ENCODE measurements around the gene AURKA.

AURKA gene

DNA sequence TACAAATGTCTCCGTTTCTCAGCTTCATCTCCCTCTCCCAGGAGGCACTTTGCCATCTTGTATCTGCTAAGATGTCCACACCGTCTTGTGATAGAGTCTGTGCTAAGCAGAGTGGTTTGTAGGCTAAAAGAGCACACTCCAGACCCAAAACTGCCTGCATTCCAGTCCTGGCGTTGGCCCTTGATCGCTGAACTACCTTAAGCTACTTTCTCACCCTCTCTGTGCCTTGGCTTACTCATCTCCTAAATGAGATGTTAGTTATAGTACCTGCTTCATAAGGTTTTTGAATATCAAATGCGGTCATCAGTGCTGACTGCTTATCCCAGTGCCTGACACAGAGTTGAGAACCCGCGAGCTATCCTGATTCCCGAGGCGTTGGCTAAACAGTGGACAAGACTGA, 34.0 kb upstream of the AURKA start:
- H3K9me3 ChIP-seq (ENCODE audit: low read depth, low read length): no peaks in the 10 kb centered on the region
- TF ChIP-seq FOXP2 (optimal IDR thresholded peaks at IDR 0.05; ENCODE audit: control extremely low read depth, extremely low read length, insufficient read depth): no peak
- no peak for TF ChIP-seq POLR2AphosphoS5 (IDR thresholded peaks at IDR 0.05; ENCODE audit: borderline replicate concordance, low read depth, low read length)
- no peak for TF ChIP-seq EZH2 (IDR thresholded peaks at IDR 0.05)
- H3K36me3 ChIP-seq (ENCODE audit: insufficient read depth, low read length): no peaks in the 10 kb centered on the region
- H3K27ac ChIP-seq: no peak overlapping the region
- H3K9ac ChIP-seq (ENCODE audit: insufficient read length): no peak overlapping the region
- no peak for DNase-seq (ENCODE audit: low read depth, low spot score)
- no peak overlapping the region for H3K4me3 ChIP-seq

GRCh38 chr20:56424931-56425330, 32.9 kb upstream of the AURKA start:
- H3K27ac ChIP-seq: no peak overlapping the region

GRCh38 chr20:56423886-56424285, 31.9 kb upstream of the AURKA start:
- TF ChIP-seq FOXP2 (optimal IDR thresholded peaks at IDR 0.05; ENCODE audit: control extremely low read depth, extremely low read length, insufficient read depth) (no peak), EZH2 (IDR thresholded peaks at IDR 0.05) (no peak), POLR2AphosphoS5 (IDR thresholded peaks at IDR 0.05; ENCODE audit: borderline replicate concordance, low read depth, low read length) (no peak)
- Histone ChIP-seq H3K27ac (no peak overlapping the region), H3K9me3 (ENCODE audit: low read depth, low read length) (no peaks in the 10 kb centered on the region), H3K9ac (ENCODE audit: insufficient read length) (no peak overlapping the region), H3K36me3 (ENCODE audit: insufficient read depth, low read length) (no peaks in the 10 kb centered on the region), H3K4me3 (no peak overlapping the region)
- DNase-seq (ENCODE audit: low read depth, low spot score): no peak

More at GRCh38 chr20:56424931-56425330, 32.9 kb upstream of the AURKA start:
- H3K9me3 ChIP-seq (ENCODE audit: low read depth, low read length): no peaks in the 10 kb centered on the region
- no peak for TF ChIP-seq POLR2AphosphoS5 (IDR thresholded peaks at IDR 0.05; ENCODE audit: borderline replicate concordance, low read depth, low read length)
- TF ChIP-seq FOXP2 (optimal IDR thresholded peaks at IDR 0.05; ENCODE audit: control extremely low read depth, extremely low read length, insufficient read depth): no peak
- TF ChIP-seq EZH2 (IDR thresholded peaks at IDR 0.05): no peak
- H3K9ac ChIP-seq (ENCODE audit: insufficient read length): no peak overlapping the region
- no peaks in the 10 kb centered on the region for H3K36me3 ChIP-seq (ENCODE audit: insufficient read depth, low read length)
- no peak overlapping the region for H3K4me3 ChIP-seq
- DNase-seq (ENCODE audit: low read depth, low spot score): no peak

- Histone ChIP-seq H3K4me3 (no peak overlapping the region), H3K9me3 (ENCODE audit: low read depth, low read length) (no peaks in the 10 kb centered on the region), H3K36me3 (ENCODE audit: insufficient read depth, low read length) (no peaks in the 10 kb centered on the region), H3K27ac (no peak overlapping the region), H3K9ac (ENCODE audit: insufficient read length) (no peak overlapping the region)
- TF ChIP-seq FOXP2 (optimal IDR thresholded peaks at IDR 0.05; ENCODE audit: control extremely low read depth, extremely low read length, insufficient read depth) (no peak), POLR2AphosphoS5 (IDR thresholded peaks at IDR 0.05; ENCODE audit: borderline replicate concordance, low read depth, low read length) (no peak), EZH2 (IDR thresholded peaks at IDR 0.05) (no peak)
- no peak for DNase-seq (ENCODE audit: low read depth, low spot score)
Observed at GRCh38 chr20:56423211-56423610, 31.2 kb upstream of the AURKA start.

- H3K36me3 ChIP-seq (ENCODE audit: insufficient read depth, low read length): no peaks in the 10 kb centered on the region; the same call in 1 of the 2 replicates
- no peaks in the 10 kb centered on the region for H3K9me3 ChIP-seq (ENCODE audit: low read depth, low read length)
- TF ChIP-seq EZH2 (IDR thresholded peaks at IDR 0.05): no peak
- TF ChIP-seq FOXP2 (optimal IDR thresholded peaks at IDR 0.05; ENCODE audit: control extremely low read depth, extremely low read length, insufficient read depth): no peak
- TF ChIP-seq POLR2AphosphoS5 (IDR thresholded peaks at IDR 0.05; ENCODE audit: borderline replicate concordance, low read depth, low read length): no peak
- H3K27ac ChIP-seq: no peak overlapping the region
- no peak overlapping the region for H3K9ac ChIP-seq (ENCODE audit: insufficient read length)
- H3K4me3 ChIP-seq: no peak overlapping the region
- DNase-seq (ENCODE audit: low read depth, low spot score): no peak
Observed at GRCh38 chr20:56422824-56423189, 30.8 kb upstream of the AURKA start.

- Histone ChIP-seq H3K27ac (no peak overlapping the region), H3K9ac (ENCODE audit: insufficient read length) (no peak overlapping the region), H3K9me3 (ENCODE audit: low read depth, low read length) (no peaks in the 10 kb centered on the region), H3K4me3 (no peak overlapping the region), H3K36me3 (ENCODE audit: insufficient read depth, low read length) (no peaks in the 10 kb centered on the region; the same call in 1 of the 2 replicates)
- no peak for DNase-seq (ENCODE audit: low read depth, low spot score)
- TF ChIP-seq FOXP2 (optimal IDR thresholded peaks at IDR 0.05; ENCODE audit: control extremely low read depth, extremely low read length, insufficient read depth): no peak
- no peak for TF ChIP-seq POLR2AphosphoS5 (IDR thresholded peaks at IDR 0.05; ENCODE audit: borderline replicate concordance, low read depth, low read length)
- TF ChIP-seq EZH2 (IDR thresholded peaks at IDR 0.05): no peak
Observed at GRCh38 chr20:56422076-56422823, 30.2 kb upstream of the AURKA start.

DNA sequence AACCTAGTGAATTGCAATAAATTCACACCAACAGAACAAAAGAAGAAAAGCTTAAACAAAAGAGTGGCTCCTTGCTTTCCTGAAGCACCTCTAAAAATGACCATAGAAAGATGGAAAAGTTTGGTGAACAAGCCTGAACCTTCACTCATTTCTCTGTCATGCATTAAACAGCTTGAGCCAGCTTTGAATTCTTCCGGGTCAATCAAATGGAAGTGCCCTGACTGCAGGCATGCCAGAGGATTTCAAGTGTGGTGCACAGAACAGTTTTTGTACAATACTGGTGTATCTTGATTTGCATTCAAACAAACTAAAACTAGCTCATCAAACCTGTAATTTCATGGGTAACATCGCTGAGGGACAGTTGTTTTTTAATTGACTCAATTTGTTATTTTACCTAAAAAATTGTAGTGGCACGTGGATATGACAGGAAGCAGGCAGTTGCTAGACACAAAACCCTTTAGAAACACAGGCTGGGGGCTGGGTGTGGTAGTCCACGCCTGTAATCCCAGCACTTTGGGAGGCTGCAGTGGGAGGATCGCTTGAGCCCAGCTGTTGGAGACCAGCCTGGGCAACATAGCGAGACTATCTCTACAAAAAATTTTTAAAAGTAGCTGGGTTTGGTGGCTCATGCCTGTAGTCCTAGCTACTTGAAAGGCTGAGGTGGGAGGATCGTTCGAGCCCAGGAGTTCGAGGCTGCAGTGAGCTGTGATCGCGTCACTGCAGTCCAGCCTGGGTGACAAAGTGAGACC, 29.1 kb upstream of the AURKA start:
- no peak overlapping the region for H3K27ac ChIP-seq
- no peak for TF ChIP-seq FOXP2 (optimal IDR thresholded peaks at IDR 0.05; ENCODE audit: control extremely low read depth, extremely low read length, insufficient read depth)
- no peak for TF ChIP-seq POLR2AphosphoS5 (IDR thresholded peaks at IDR 0.05; ENCODE audit: borderline replicate concordance, low read depth, low read length)
- TF ChIP-seq EZH2 (IDR thresholded peaks at IDR 0.05): no peak
- no peak for DNase-seq (ENCODE audit: low read depth, low spot score)
- H3K4me3 ChIP-seq: no peak overlapping the region
- H3K36me3 ChIP-seq (ENCODE audit: insufficient read depth, low read length): no peaks in the 10 kb centered on the region; the same call in 1 of the 2 replicates
- no peaks in the 10 kb centered on the region for H3K9me3 ChIP-seq (ENCODE audit: low read depth, low read length)
- H3K9ac ChIP-seq (ENCODE audit: insufficient read length): no peak overlapping the region

DNA sequence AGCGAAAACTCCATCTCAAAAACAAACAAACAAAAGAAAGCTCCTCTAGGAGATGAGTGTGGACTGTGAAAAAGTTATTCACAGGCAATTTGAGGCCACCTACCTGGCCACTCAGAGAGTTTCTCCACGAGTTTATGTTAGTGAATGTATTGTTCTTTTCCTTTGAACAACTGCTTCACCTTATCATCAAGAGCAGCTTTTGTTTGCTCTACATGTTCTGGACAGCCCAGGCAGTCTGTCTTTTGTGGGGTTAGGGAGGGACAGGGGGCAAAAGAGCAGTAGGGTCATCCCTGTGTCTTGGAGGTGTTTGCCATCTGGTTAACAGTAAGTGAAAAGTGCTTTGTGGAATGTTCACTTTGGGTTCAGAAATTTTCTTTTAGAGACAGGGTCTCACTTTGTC, 28.0 kb upstream of the AURKA start:
- Histone ChIP-seq H3K9ac (ENCODE audit: insufficient read length) (no peak overlapping the region), H3K4me3 (no peak overlapping the region), H3K27ac (no peak overlapping the region), H3K36me3 (ENCODE audit: insufficient read depth, low read length) (no peaks in the 10 kb centered on the region; the same call in 1 of the 2 replicates), H3K9me3 (ENCODE audit: low read depth, low read length) (no peaks in the 10 kb centered on the region)
- DNase-seq (ENCODE audit: low read depth, low spot score): no peak
- TF ChIP-seq FOXP2 (optimal IDR thresholded peaks at IDR 0.05; ENCODE audit: control extremely low read depth, extremely low read length, insufficient read depth): no peak
- no peak for TF ChIP-seq EZH2 (IDR thresholded peaks at IDR 0.05)
- TF ChIP-seq POLR2AphosphoS5 (IDR thresholded peaks at IDR 0.05; ENCODE audit: borderline replicate concordance, low read depth, low read length): no peak

All from SK-N-MC (cell line).